C1 segment of cervical spinal cord (tissue), 14 donors: ENCODE measurements around the gene OR5B3.
"Not testable (repeated sequence)": the region's sequence is repeated elsewhere in the genome, so short reads cannot be mapped to it uniquely, and the experiment has no call there.

Source experiments
- DNase-seq, 14 donors: peaks; one replicate each; lab custom pipeline; 2025; lab: John Stamatoyannopoulos, UW

OR5B3 gene

DNA sequence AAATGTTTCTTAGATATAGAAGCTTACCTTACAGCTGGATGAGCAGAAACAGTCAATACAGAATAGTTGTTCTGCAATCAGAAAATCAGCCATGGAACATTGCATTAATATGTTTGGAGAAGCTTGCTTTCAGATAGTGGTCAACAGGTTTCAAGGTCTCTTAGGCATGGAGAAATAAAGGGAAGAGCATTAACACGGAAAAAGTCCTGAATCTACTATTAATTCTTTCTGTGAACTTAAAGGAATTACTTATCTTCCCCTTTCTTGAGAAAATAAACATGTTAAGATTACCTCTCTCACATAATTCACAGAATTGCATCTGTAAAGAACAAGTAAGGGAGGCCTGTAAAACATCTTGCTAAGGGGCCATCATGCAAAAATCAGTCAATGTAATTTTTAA, at the start of gene OR5B3:
Gene OR5B3, minus strand, starts transcription at position 101 of the 400 bp plus-strand sequence. CDS start 3,465 bp downstream, outside the sequence.
- no peak for DNase-seq

DNA sequence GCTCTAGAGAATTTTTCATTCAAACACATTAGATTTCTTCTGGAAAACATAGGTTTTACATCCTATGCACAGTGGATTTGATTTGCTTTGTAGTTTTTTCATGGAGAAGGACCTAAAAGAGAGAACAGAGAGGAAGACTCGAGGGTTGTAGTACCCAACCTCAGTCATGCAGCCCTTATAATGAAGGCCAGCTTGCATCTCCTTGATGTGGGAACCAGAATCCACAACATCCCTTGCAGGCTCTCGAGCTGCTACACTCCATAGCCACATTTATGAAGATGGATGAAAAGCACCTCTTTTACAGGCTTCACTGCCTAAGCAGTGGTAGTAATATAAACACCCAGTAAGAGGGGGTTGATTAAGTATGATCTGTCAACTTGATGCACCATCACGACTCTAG, 44.9 kb upstream of the OR5B3 start:
- DNase-seq = no peak

DNA sequence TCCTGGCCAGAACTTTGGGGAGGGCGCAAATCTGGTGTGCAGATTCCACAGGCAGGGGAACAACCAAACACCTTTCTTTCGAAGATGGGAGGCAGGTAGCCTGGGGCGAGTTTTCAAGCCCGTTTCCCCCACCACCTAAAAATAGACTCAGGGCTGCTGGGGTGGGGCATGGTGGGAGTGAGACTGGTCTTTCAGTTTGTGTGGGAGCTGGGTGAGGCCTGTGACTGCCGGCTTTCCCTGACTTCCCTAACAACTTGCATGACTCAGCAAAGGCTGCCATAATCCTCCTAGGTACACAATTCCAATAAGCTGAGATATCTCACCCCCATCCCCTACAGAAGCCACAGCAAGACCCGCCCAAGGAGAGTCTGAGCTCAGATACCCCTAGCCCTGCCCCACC, 39.6 kb upstream of the OR5B3 start:
- DNase-seq = no peak

DNA sequence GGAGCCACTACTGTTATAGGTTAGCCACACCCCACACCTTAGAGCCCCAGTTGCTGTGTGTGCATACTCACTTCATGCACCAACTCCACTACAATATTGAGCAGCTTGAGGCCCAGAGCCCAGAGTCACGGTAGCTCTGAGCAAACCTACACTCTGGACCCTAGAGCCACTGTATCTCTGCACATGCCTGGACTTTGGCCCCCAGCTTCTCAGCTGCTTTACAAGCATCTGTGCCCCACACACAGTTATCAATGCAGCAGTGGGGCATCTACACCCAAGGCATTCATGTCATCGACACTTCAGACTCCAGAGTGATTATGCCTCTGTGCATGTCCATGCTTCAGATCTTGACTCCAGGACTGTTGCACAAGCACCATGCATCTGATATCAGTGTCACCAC, 37.6 kb upstream of the OR5B3 start:
- no peak for DNase-seq

DNA sequence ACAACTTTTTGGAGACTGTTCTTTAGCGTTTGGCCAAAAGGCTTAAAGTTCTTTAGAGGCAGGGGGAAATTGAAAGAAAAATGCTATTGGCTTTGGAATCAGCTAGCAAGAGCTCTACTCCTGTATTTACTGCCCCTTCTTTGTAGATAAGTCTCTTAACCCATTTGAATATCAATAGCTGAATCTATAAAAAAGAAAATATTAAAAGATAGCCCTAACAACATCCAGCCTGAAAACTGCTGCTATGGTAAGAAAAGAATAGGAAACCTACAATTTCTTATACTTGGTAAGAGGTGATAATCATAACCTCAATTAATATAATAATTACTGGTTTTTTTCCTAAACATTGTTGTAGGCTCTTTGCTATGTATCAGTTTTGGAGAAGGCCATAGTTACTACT, 35.5 kb upstream of the OR5B3 start, which contains the start of gene OR5B12:
Gene OR5B12, minus strand, starts transcription at position 101 of the 400 bp plus-strand sequence. CDS start 2,085 bp downstream, outside the sequence.
- DNase-seq = no peak

DNA sequence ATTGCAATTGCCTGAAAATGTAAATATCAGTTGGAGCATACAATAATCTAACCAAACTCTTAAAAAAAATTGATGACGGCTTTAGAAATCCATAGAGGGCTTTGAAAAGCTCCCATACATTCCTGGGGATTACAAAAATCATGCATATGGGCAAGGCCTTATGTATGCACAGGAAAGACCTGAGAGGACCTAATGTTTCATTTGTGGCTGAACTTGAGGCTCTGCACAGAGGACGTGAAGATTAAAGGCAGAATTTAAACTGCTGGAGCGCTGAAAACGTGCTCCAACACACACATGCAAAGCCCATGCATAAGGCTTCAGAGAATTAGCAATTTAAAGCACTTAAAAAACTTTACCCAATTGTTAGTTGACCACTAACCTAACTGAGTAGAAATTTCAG, 31.8 kb upstream of the OR5B3 start:
- DNase-seq = no peak

DNA sequence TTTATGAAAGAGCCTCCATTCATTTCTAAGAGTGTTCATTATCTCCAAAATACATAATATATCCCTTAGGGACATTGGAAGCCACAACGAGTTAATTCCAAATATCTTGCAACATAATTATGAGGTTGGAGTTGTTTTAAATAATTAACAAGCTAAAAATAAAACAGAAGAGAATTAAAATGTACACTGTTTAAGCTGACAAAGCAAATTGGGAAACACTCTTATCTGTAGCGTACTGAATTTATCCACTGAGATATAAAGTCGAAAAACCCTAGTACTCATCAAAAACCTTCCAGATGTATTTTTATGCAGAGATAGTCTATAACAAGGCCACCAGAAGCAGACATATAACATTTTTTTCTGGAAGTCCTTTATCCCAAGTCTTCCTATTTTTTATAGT, 27.5 kb upstream of the OR5B3 start:
- DNase-seq = no peak

DNA sequence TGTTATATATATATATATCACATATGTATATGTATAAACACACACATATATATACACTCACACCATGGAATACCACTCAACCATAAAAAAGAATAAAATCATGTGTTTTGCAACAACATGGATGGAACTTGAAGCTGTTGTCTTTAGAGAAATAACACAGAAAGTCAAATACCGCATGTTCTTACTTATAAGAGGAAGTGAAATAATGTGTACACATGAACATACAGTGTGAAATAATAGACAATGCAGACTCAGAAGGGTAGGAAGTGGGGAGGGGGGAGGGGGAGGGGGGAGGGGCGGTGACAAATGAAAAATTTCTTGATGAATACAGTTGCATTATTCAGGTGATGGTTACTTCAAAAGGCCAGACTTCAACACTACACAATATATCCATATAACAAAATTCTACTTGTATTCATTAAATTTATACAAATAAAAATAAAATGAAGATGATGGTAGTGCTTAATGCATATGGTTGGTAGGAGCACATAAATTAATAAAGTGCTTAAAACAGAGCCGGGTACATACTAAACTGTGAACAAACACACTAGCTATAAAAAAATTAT, 27.0 kb upstream of the OR5B3 start:
- no peak for DNase-seq

DNA sequence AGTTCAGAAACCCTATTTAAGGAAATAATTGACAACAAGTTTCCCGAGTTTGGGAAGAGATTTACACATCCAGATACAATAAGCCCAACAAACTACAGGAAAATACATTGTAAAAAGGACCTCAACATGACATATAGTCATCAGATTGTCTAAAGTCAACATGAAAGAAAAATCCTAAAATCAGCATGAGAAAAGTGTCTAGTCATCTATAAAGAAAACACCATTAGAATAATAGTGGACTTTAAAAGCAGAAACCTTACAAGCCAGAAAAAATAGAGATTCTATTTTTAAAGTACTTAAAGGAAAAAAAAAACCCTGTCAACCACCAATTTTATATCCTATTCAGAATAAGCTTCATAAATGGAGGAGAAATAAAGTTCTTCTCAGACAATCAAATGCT, 22.6 kb upstream of the OR5B3 start:
- DNase-seq = no peak

DNA sequence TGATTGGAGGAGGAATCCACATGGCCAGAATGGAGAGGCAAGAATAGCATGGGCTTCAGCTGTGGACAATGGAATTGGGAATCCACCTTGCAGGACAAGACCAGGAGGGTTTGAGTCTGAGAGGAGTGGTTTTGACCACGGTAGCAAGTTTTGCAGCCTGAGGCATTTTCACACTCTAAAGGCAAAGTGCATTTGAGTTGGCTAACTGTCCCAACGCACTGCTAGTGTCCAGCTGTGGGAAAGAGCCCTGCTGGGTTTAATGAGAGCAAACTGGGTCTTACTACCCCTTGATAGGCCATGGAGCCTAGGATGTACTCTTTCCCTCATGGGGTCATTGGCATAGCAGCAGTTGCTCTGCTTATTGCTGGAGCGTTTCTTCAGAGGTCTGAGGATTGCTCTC, 21.3 kb upstream of the OR5B3 start, which contains the start of gene OR5B2:
Gene OR5B2, minus strand, starts transcription at position 101 of the 400 bp plus-strand sequence. CDS start 4,860 bp downstream, outside the sequence.
- DNase-seq = no peak

DNA sequence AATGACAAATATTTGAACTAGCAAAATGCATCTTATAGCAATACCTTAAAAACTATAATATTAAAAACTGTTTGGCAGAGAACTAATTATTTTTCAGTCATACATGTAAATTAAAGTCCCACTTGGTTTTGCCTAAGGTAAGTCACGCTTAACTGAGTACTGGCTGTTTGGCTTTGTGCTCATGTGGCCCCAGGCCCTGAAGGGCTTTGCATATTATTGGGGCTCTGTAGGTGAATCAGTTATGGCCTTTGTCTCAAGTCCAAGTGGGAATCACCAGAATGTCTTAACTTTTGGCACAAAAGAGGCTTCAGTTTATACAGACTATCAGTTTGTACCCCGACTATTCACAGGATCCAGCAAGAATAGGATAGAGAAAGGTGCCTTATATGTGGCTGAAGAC, 7.1 kb downstream of the OR5B3 start:
- DNase-seq = not testable (repeated sequence)

DNA sequence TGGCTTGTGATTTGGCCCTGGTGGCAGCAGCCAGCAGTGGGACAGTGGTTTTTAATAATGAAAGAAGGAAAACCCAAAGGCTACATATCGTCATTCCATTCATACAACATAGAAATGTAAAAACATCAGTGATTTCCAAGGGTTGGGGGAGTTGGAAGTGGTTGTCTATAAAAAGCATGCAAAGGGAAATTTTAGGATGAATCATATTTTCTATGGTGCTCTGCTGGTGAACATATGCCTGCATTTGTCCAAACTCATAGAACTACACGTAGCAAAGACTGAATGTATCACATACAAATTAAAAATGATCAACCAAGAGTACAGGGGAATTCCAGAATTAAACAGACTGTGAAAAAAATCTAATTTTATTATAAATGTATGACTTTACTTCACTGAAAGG, 11.1 kb downstream of the OR5B3 start:
- no peak for DNase-seq

DNA sequence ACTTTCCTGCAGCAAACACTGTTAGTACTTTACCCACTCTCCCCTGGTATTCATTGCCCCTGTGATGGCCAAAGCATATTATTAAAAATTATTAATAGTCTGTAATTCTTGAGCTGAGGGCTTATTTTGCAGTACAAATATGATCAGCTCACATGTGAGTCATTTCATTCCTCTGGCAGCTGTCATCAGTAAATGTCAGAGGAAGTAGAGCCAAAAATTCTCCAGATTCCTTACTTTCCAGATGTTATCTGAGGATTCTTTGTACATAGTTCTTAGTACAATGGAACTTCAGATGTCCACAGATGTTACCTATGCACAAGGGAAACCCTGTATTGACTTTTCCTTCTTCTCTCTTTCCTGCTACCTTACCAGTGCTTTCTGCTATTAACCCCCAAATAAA, 12.5 kb downstream of the OR5B3 start:
- DNase-seq = no peak

DNA sequence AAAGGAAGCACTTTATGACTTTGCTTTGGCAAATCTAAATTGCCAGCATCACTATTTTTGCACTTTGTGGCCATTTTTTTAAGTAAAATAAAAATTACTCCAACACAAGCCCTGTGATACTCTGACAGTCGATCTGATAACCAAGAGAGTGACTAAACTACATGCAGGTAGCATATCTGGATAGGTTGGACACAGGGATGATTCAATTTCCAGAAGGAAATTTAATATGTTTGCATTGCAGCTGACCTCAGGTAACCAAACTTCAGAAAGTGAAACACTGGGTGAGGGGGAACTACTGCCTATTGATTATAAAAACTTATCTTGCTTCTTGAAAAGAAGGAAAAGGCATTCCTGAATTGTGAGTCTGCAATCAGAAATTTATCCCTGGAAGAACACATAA, 13.9 kb downstream of the OR5B3 start:
- DNase-seq = no peak

DNA sequence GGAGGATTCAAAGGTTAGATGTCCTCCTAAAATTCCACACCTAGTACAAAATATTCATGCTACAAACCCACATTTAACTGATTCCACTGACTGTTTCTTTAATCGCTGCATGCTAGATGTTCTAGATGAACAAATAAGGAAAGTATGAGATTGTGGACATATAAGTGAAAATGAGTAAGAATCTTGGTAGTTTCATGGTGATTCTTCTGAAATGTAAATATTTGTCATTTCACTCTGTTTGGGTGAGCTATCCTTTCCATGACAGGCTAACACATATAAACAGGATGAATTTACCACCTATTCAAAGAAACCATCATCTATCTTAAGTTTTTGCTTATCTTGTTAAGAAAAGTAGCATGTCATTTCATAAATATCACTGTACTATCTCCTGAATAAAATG, 14.8 kb downstream of the OR5B3 start:
- DNase-seq = no peak

DNA sequence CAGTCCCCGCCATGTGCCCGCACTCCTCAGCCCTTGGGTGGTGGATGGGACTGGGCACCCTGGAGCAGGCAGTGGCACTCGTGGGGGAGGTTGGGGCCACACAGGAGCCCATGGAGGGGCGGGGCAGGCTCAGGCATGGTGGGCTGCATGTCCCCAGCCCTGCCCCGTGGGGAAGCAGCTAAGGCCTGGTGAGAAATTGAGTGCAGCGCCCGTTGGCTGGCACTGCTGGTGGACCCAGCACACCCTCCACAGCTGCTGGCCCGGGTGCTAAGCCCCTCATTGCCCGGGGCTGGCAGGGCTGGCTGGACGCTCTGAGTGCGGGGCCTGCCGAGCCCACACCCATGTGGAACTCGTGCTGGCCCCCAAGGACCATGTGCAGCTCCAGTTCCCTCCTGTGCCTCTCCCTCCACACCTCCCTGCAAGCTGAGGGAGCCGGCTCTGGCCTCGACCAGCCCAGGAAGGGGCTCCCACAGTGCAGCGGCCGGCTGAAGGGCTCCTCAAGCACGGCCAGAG, 16.1 kb downstream of the OR5B3 start:
- no peak for DNase-seq

DNA sequence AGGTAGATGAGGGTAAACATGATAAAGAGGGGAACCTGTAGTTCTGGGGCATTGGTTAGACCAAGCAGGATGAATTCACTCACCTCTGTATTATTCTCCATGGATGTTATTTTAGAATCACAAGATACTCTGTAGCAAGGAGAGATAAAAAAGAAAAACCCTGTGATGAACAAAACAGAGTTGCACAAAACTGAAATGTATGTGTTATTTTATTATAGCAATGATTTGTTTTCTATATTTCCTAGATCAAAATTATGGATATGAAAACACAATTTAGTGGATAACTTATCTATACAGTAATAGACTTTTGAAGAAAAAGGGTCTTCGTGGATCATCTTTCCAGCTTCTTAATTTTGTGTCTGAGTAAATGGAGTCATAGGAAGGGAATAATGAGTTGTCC, 47.7 kb downstream of the OR5B3 start, which contains the start of gene OR5B17:
Gene OR5B17, minus strand, starts transcription at position 101 of the 400 bp plus-strand sequence. Its CDS starts 0 bp downstream, at position 101.
- DNase-seq = no peak

DNA sequence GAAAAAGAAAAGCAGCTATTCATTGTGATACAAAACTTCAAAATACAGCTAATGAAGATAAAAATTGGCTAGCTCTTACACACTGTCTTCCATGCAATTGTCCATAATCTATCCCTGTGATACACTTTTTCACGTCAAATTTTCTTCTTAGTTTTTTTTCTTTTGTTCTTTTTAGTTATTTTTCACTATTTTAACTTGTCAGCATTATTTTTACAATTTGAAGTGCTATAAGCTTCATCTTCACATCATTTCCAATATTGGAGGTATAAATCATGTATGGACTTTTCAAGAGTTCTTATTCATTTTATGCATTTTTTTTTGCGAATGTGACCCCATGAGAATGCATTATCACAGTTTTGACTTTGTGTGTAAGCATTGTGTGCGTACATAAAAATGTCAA, 51.9 kb downstream of the OR5B3 start:
- no peak for DNase-seq
